Peyer's patch (tissue), 4 donors: ENCODE measurements around the gene CD226. TPM values are rescaled to one million over a fixed set of nuclear protein-coding genes. Genes with fewer than 3 reads are reported as not detected.
"Not testable (repeated sequence)": the region's sequence is repeated elsewhere in the genome, so short reads cannot be mapped to it uniquely, and the experiment has no call there.

Source experiments
- DNase-seq, 3 donors: peaks; one replicate each; pipeline ENCODE4 v3.0.0-alpha.2; 2017 to 2019
- H3K27ac ChIP-seq, 4 donors: fragments of 200-600 bp; sonication (generic); one replicate each; pipeline ENCODE4 v1.5.1; 2016 to 2019
- H3K27me3 ChIP-seq, 2 donors: fragments of 200-600 bp; sonication (generic); one replicate each; pipeline ENCODE4 v1.5.1; 2019
- H3K36me3 ChIP-seq, 3 donors: fragments of 200-600 bp; sonication (generic); one replicate each; pipeline ENCODE4 v1.5.1; 2016 to 2019
- H3K4me1 ChIP-seq, 4 donors: fragments of 200-600 bp; sonication (generic); one replicate each; pipeline ENCODE4 v1.5.1; 2016 to 2019
- H3K4me3 ChIP-seq, 4 donors: fragments of 200-600 bp; sonication (generic); 1 replicate in 3 of 4; 2 replicates in 1 of 4; pipeline ENCODE4 v1.5.1; 2016 to 2019; ENCODE audit warnings: mild to moderate bottlenecking in 1 of 4
- H3K9me3 ChIP-seq, 4 donors: fragments of 200-600 bp; sonication (generic); one replicate each; pipeline ENCODE4 v1.5.1; 2016 to 2019; ENCODE audit warnings: mild to moderate bottlenecking in 1 of 4
- POLR2A ChIP-seq, 2 donors: fragments of 450-650 bp; IDR thresholded peaks; one replicate each; pipeline ENCODE4 v1.5.1; 2017; ENCODE audit warnings: antibody characterized with exemption in 2 of 2, mild to moderate bottlenecking in 2 of 2, moderate library complexity in 2 of 2
- total RNA-seq, 4 donors: library from RNA; depleted of rRNA; stranded (reverse); fragments of >200 nt; gene quantifications; one replicate each; pipeline ENCODE4 v1.1.0, GENCODE V29; 2016
- TF ChIP-seq, protein P1 (sequence below), 6 experiments: fragments of 450-650 bp in 4 of 6; fragments of 200-600 bp in 2 of 6; sonication (generic) in 1 of 6; IDR thresholded peaks; one replicate each; pipeline ENCODE4 v1.5.1; 2017 to 2019; ENCODE audit warnings: antibody characterized with exemption in 6 of 6, mild to moderate bottlenecking in 3 of 6, moderate library complexity in 1 of 6

CD226 gene
- total RNA-seq, 4 donors from 2014 or later: 0.66 to 10.7 (median 3.3) TPM

DNA sequence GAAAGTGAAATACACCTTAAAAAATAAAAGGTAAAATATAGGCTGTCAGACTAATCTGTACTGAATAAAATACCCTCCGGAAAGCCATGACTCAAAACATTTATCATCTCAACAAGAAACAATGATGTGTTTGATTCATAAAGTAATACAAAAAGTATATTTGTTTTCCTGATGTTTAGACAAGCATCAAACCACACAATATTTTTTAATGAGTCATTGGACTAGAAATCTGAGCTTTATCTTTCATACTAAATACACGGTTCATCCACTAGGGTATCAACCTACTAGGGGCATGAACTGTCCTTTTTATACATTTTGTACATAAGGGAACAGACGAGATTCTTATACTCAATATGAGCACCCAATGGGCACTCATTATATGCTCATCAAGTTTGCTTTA lies 31.3 kb downstream of the CD226 start:
- H3K27me3 ChIP-seq: no peaks in the 10 kb centered on the region
- TF ChIP-seq, protein P1, sequence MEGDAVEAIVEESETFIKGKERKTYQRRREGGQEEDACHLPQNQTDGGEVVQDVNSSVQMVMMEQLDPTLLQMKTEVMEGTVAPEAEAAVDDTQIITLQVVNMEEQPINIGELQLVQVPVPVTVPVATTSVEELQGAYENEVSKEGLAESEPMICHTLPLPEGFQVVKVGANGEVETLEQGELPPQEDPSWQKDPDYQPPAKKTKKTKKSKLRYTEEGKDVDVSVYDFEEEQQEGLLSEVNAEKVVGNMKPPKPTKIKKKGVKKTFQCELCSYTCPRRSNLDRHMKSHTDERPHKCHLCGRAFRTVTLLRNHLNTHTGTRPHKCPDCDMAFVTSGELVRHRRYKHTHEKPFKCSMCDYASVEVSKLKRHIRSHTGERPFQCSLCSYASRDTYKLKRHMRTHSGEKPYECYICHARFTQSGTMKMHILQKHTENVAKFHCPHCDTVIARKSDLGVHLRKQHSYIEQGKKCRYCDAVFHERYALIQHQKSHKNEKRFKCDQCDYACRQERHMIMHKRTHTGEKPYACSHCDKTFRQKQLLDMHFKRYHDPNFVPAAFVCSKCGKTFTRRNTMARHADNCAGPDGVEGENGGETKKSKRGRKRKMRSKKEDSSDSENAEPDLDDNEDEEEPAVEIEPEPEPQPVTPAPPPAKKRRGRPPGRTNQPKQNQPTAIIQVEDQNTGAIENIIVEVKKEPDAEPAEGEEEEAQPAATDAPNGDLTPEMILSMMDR (IDR thresholded peaks at IDR 0.05): no peak
- no peak for TF ChIP-seq POLR2A (IDR thresholded peaks at IDR 0.05)
- H3K4me3 ChIP-seq: no peak overlapping the region
- DNase-seq: no peak
- no peaks in the 10 kb centered on the region for H3K4me1 ChIP-seq
- no peak overlapping the region for H3K27ac ChIP-seq
- no peaks in the 10 kb centered on the region for H3K9me3 ChIP-seq
- H3K36me3 ChIP-seq: no peaks in the 10 kb centered on the region

DNA sequence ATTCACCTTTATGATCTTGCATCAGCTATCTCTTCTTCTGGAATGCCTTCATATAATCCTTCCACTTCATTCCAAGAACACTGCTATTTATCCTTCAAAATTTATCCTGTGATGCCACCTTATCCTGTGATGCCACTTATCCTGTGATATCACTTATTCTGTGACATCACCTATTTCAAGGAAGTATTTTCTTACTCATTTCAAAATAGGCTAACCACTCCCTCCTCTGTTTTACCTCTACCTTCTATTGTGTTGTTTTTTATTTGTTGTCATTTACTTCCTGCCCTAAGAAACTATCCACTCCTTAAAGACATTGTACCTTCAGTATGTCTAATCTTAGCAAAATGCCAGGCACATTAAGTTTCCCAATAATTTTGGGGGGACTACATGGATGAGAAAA lies 38.8 kb downstream of the CD226 start:
- Histone ChIP-seq H3K4me3 (no peak overlapping the region), H3K4me1 (no peaks in the 10 kb centered on the region), H3K27ac (no peak overlapping the region), H3K27me3 (no peaks in the 10 kb centered on the region), H3K9me3 (no peaks in the 10 kb centered on the region), H3K36me3 (no peaks in the 10 kb centered on the region)
- TF ChIP-seq POLR2A (IDR thresholded peaks at IDR 0.05): no peak
- TF ChIP-seq, protein P1 (IDR thresholded peaks at IDR 0.05): no peak
- no peak for DNase-seq

DNA sequence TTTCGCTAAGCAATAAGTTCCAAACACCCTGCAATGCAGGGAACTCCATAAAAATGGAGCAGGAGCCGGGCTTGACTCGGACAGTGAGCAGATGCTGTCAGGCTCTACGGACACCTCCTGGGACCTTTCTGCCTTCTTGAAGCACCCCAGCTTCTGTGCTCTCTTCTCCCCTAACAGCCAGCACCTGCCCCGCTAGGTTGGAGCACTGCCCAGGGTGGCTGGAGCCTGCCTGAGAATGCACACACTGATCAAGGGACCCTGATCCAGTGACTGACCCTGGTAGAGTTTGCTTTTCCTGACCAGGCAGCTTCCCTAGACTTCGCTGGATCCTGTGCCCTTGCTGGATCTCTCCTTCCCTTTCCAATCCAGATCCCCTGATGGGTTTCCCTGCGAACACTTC lies 40.9 kb downstream of the CD226 start:
- no peaks in the 10 kb centered on the region for H3K4me1 ChIP-seq
- no peak for TF ChIP-seq POLR2A (IDR thresholded peaks at IDR 0.05)
- TF ChIP-seq, protein P1 (IDR thresholded peaks at IDR 0.05): no peak
- no peak overlapping the region for H3K27ac ChIP-seq
- H3K9me3 ChIP-seq: no peaks in the 10 kb centered on the region
- no peak overlapping the region for H3K4me3 ChIP-seq
- H3K36me3 ChIP-seq: no peaks in the 10 kb centered on the region
- H3K27me3 ChIP-seq: no peaks in the 10 kb centered on the region
- DNase-seq: no peak

DNA sequence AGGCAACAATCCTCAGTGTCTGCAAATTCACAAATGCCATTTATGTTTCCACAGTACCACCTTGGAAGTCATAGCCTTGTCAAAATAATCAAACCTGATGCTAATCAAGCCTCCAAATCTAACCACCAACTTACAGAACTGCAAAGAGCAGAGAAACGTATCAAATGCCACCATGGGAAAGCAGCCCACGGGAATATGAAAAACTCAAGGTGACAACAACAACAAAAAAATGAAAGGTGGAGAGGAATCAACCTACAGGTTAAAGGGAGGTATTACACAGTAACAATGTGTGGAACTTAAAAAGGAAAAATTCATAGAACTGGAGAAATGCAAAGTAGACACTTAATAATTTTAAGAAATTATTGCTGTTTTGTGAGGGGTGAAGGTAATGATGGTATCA lies 46.7 kb downstream of the CD226 start:
- H3K4me3 ChIP-seq: no peak overlapping the region
- no peaks in the 10 kb centered on the region for H3K4me1 ChIP-seq
- no peaks in the 10 kb centered on the region for H3K9me3 ChIP-seq
- H3K27ac ChIP-seq: no peak overlapping the region
- H3K27me3 ChIP-seq: no peaks in the 10 kb centered on the region
- H3K36me3 ChIP-seq: no peaks in the 10 kb centered on the region
- TF ChIP-seq POLR2A (IDR thresholded peaks at IDR 0.05): no peak
- TF ChIP-seq, protein P1 (IDR thresholded peaks at IDR 0.05): no peak
- no peak for DNase-seq

DNA sequence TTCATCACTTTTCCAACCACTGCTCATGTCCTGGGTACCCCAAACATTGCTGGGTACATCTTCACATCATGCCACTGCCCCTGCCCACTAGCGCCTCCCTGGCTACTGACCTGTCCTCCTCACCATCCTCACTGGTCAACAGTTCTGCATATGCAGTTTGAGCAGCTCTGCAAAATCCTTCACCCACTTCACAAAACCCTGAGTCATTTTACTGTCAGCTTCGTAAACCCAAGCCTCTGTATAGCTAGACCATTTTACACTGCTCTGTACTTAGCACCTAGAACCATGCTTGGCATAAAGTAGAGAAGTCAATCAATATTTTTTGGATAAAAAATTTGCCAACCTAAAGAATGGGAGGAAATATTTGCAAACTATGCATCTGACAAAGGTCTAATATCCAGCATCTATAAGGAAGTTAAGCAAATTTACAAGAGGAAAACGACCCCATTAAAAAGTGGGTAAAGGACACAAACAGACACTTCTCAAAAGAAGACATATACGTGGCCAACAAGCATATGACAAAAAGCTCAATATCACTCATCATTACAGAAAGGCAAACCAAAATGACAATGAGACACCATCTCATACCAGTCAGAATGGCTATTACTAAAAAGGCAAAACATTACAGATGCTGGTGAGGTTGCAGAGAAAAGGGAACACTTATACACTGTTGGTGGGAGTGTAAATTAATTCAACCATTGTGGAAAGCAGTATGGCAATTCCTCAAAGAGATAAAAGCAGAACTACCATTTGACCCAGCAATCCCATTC lies 48.3 kb downstream of the CD226 start:
- DNase-seq, H3K4me3 ChIP-seq, H3K27me3 ChIP-seq, H3K9me3 ChIP-seq, H3K36me3 ChIP-seq, H3K4me1 ChIP-seq, H3K27ac ChIP-seq: not testable (repeated sequence)

DNA sequence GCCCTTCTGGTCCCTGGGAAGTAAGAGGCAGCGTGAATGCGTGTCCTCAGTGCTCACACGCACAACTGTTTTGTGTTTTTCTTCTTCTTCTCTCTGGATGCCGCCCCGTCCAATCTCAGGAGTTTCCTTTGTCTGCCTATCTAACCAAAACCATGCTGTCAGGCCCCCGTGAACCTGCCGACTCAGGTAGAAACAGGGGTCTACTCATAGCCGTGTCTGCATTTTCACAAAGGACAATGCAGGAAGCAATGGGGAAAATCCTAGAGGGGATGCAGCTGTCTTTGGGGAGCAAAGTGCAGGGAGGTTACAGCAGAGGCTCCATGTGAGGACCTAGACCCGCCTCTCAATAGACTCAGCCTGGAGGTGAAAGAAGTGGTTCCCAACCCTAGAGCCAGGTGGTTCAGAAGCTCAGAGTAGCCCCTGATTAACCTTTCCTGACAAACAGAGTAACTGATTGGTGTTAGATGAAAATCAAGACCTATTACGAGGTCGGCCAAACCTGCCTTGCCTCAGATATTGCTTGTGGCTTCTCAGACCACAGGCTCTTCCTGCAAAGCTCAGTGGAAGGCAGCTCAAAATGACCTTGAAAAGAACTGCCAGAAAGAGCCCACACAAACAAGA lies 49.3 kb downstream of the CD226 start:
- Histone ChIP-seq H3K9me3 (no peaks in the 10 kb centered on the region), H3K4me3 (no peak overlapping the region), H3K27ac (no peak overlapping the region), H3K36me3 (no peaks in the 10 kb centered on the region), H3K4me1 (no peaks in the 10 kb centered on the region), H3K27me3 (no peaks in the 10 kb centered on the region)
- no peak for DNase-seq
- TF ChIP-seq, protein P1 (IDR thresholded peaks at IDR 0.05): no peak
- TF ChIP-seq POLR2A (IDR thresholded peaks at IDR 0.05): no peak
